H1 (cell line): ENCODE data around the gene HMG20A.

ENCODE experiments used
- ATF2 ChIP-seq: IDR thresholded peaks from 2 replicates; pipeline ENCODE4 v1.6.1; 2012; ENCODE audit warnings: low read length, inconsistent platforms
- CBX8 ChIP-seq: fragments of 300-800, 300-1000 bp; sonication (generic); IDR thresholded peaks from 2 replicates; pipeline ENCODE4 v1.7.1; 2016; ENCODE audit warnings: low read depth, low read length, borderline replicate concordance
- POLR2A ChIP-seq, 2 experiments: IDR thresholded peaks; 1 replicate in 1 of 2; 2 replicates in 1 of 2; pipeline ENCODE4 v1.6.1; 2011; ENCODE audit warnings: low read depth in 2 of 2, low read length in 2 of 2, mild to moderate bottlenecking in 2 of 2; ENCODE audit errors: control extremely low read depth in 1 of 2
- TF ChIP-seq, protein P1 (sequence below), 3 experiments: IDR thresholded peaks; 1 replicate in 2 of 3; 2 replicates in 1 of 3; pipeline versions ENCODE4 v1.5.1 to v1.6.1; 2011; ENCODE audit warnings: low read length in 3 of 3, mild to moderate bottlenecking in 3 of 3, inconsistent platforms in 2 of 3, low read depth in 1 of 3, moderate library complexity in 1 of 3; ENCODE audit not compliant: insufficient read depth in 1 of 3; ENCODE audit errors: control extremely low read depth in 1 of 3

- TF ChIP-seq CBX8 (no peak), ATF2 (no peak), POLR2A (IDR thresholded peaks at IDR 0.05; ENCODE audit: control extremely low read depth in 1 of 2, low read depth in 2 of 2, low read length in 2 of 2) (no peak)
- TF ChIP-seq, protein P1, sequence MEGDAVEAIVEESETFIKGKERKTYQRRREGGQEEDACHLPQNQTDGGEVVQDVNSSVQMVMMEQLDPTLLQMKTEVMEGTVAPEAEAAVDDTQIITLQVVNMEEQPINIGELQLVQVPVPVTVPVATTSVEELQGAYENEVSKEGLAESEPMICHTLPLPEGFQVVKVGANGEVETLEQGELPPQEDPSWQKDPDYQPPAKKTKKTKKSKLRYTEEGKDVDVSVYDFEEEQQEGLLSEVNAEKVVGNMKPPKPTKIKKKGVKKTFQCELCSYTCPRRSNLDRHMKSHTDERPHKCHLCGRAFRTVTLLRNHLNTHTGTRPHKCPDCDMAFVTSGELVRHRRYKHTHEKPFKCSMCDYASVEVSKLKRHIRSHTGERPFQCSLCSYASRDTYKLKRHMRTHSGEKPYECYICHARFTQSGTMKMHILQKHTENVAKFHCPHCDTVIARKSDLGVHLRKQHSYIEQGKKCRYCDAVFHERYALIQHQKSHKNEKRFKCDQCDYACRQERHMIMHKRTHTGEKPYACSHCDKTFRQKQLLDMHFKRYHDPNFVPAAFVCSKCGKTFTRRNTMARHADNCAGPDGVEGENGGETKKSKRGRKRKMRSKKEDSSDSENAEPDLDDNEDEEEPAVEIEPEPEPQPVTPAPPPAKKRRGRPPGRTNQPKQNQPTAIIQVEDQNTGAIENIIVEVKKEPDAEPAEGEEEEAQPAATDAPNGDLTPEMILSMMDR (IDR thresholded peaks at IDR 0.05; ENCODE audit: control extremely low read depth in 1 of 3, insufficient read depth in 1 of 3, low read depth in 1 of 3, low read length in 3 of 3) = no peak
Measured at GRCh38 chr15:77478051-77478450, 57.4 kb downstream of the HMG20A start.
